PC-9 (cell line): ENCODE results near the gene MRPS27. TPM values are rescaled to one million over a fixed set of nuclear protein-coding genes. Genes with fewer than 3 reads are reported as not detected.

ENCODE experiments used
- BruUV-seq: library from RNA; stranded (reverse); fragments of 400-500 nt; replicated peaks from 2 replicates; lab custom pipeline; 2021; lab: Mats Ljungman, UMichigan
- CTCF ChIA-PET: fragments of 300-600 bp; sonication (Branson Sonifier 250); formaldehyde crosslinking; loops from one replicate; lab custom pipeline; 2022; ENCODE audit warnings: antibody characterized with exemption; lab: Charles Lee
- POLR2A ChIA-PET: fragments of 300-600 bp; sonication (Branson Sonifier 250); formaldehyde crosslinking; loops from one replicate; lab custom pipeline; 2022; ENCODE audit warnings: antibody characterized with exemption; ENCODE audit not compliant: unreplicated experiment; lab: Charles Lee
- DNase-seq, 2 experiments: peaks; one replicate each; pipeline versions ENCODE4 v3.0.0 to v3.0.0-alpha.2; 2015 to 2022; ENCODE audit warnings: mixed read lengths in 1 of 2
- H2AFZ ChIP-seq: fragments of 200-600 bp; sonication (generic); 2 replicates; pipeline ENCODE4 v1.8.1; 2017; ENCODE audit warnings: antibody characterized with exemption
- H3F3A ChIP-seq: fragments of 200-600 bp; sonication (generic); 2 replicates; pipeline ENCODE4 v1.8.1; 2017; ENCODE audit warnings: antibody characterized with exemption, mild to moderate bottlenecking, low read depth; ENCODE audit not compliant: insufficient read depth
- H3K27ac ChIP-seq: fragments of 200-600 bp; sonication (generic); 2 replicates; pipeline ENCODE4 v1.6.1; 2016; ENCODE audit warnings: mixed run types
- H3K27me3 ChIP-seq: fragments of 200-600 bp; sonication (generic); 2 replicates; pipeline ENCODE4 v1.6.1; 2016; ENCODE audit warnings: low read depth, mixed run types; ENCODE audit not compliant: insufficient read depth
- H3K36me3 ChIP-seq: fragments of 200-600 bp; sonication (generic); 2 replicates; pipeline ENCODE4 v1.6.1; 2016; ENCODE audit warnings: low read depth, mixed run types
- H3K4me1 ChIP-seq: fragments of 200-600 bp; sonication (generic); replicated peaks from 2 replicates; pipeline ENCODE4 v1.6.1; 2016; ENCODE audit warnings: mixed run types; ENCODE audit not compliant: insufficient read depth
- H3K4me2 ChIP-seq: fragments of 200-600 bp; sonication (generic); 2 replicates; pipeline ENCODE4 v1.6.1; 2017; ENCODE audit warnings: mixed run types
- H3K4me3 ChIP-seq: fragments of 200-600 bp; sonication (generic); 2 replicates; pipeline ENCODE4 v1.6.1; 2016; ENCODE audit warnings: mixed run types
- H3K79me2 ChIP-seq: fragments of 200-600 bp; sonication (generic); 2 replicates; pipeline ENCODE4 v1.6.1; 2017; ENCODE audit warnings: low read depth, mixed run types
- H3K9me2 ChIP-seq: fragments of 200-600 bp; sonication (generic); 2 replicates; pipeline ENCODE4 v1.8.1; 2017; ENCODE audit warnings: mild to moderate bottlenecking; ENCODE audit not compliant: insufficient read depth
- H3K9me3 ChIP-seq: fragments of 200-600 bp; sonication (generic); 2 replicates; pipeline ENCODE4 v1.8.1; 2016; ENCODE audit warnings: low read depth; ENCODE audit not compliant: insufficient read depth
- H4K20me1 ChIP-seq: fragments of 200-600 bp; sonication (generic); 2 replicates; pipeline ENCODE4 v1.8.1; 2017; ENCODE audit not compliant: insufficient read depth
- CTCF ChIP-seq: fragments of 200-600 bp; sonication (generic); conservative IDR thresholded peaks from 2 replicates; pipeline ENCODE4 v1.6.1; 2017; ENCODE audit warnings: mixed run types, antibody characterized with exemption, mild to moderate bottlenecking, moderate library complexity
- EZH2 ChIP-seq: fragments of 200-600 bp; sonication (generic); IDR thresholded peaks from 2 replicates; pipeline ENCODE4 v1.8.0; 2017; ENCODE audit warnings: antibody characterized with exemption, low read depth
- intact Hi-C: fragments of 100-400 bp; cut with micrococcal nuclease; formaldehyde crosslinking; loops from one replicate; pipeline ENCODE4 v1.10.0; 2022; ENCODE audit not compliant: unreplicated experiment
- total RNA-seq: library from RNA; stranded (reverse); gene quantifications from 2 replicates; pipeline ENCODE4 v1.2.3, GENCODE V29; 2021

Gene MRPS27
- total RNA-seq, 1 experiment from 2014 or later, result 71.0 TPM

GRCh38 chr5:72282878-72283277, 37.2 kb downstream of the MRPS27 start:
- CTCF ChIA-PET, result no interaction called here
- Histone ChIP-seq H3K9me2 (no peaks in the 10 kb centered on the region), H3K4me1 (peaks cover 19% of the 10 kb centered on the region), H2AFZ (no peak overlapping the region), H3K36me3 (peaks cover 9% of the 10 kb centered on the region; the same call in 1 of the 2 replicates), H3K79me2 (no peaks in the 10 kb centered on the region), H3K27ac (peak overlapping the region; percentile 81), H3K9me3 (no peaks in the 10 kb centered on the region), H3K4me2 (no peak overlapping the region), H4K20me1 (no peaks in the 10 kb centered on the region), H3K4me3 (no peak overlapping the region), H3K27me3 (no peaks in the 10 kb centered on the region), H3F3A (no peaks in the 10 kb centered on the region)
- TF ChIP-seq CTCF, result no peak
- DNase-seq, result no peak
- BruUV-seq, result no TSS peak
- intact Hi-C loops, result no loop called here
- POLR2A ChIA-PET, result no interaction called here

- peak overlapping the region; percentile 81 for H3K27ac ChIP-seq
- H3K9me2 ChIP-seq, result no peaks in the 10 kb centered on the region
- no peaks in the 10 kb centered on the region for H3K79me2 ChIP-seq
- H4K20me1 ChIP-seq, result no peaks in the 10 kb centered on the region
- H3K4me1 ChIP-seq, result peaks cover 19% of the 10 kb centered on the region
- no peak overlapping the region for H3K4me3 ChIP-seq
- POLR2A ChIA-PET, result no interaction called here
- CTCF ChIA-PET, result no interaction called here
- no peak overlapping the region for H2AFZ ChIP-seq
- peaks cover 13% of the 10 kb centered on the region; the same call in 1 of the 2 replicates for H3K36me3 ChIP-seq
- H3K4me2 ChIP-seq, result peak overlapping the region; percentile 48
- no TSS peak for BruUV-seq
- no peaks in the 10 kb centered on the region for H3K27me3 ChIP-seq
- intact Hi-C loops, result no loop called here
- DNase-seq, result no peak
- H3K9me3 ChIP-seq, result no peaks in the 10 kb centered on the region
- H3F3A ChIP-seq, result no peaks in the 10 kb centered on the region
- no peak for TF ChIP-seq EZH2
These were observed 38.1 kb downstream of the MRPS27 start for GRCh38 chr5:72281764-72282499.

- Histone ChIP-seq H3K4me1 (peaks cover 19% of the 10 kb centered on the region), H3K9me2 (no peaks in the 10 kb centered on the region), H3K79me2 (0 out of 2 replicates have a peak, but pooled peaks cover under 1% of the 10 kb centered on the region), H3K27ac (peak overlapping the region; percentile 81), H3K9me3 (no peaks in the 10 kb centered on the region; the same call in 1 of the 2 replicates), H2AFZ (no peak overlapping the region), H3K4me2 (no peak overlapping the region), H3K27me3 (no peaks in the 10 kb centered on the region), H4K20me1 (no peaks in the 10 kb centered on the region), H3F3A (no peaks in the 10 kb centered on the region), H3K4me3 (no peak overlapping the region), H3K36me3 (peaks cover 14% of the 10 kb centered on the region; the same call in 1 of the 2 replicates)
- CTCF ChIA-PET, result interaction anchor here (1.1 kb wide), 1 partner anchor 26 kb away, joined by 3 read pairs; no protein-coding TSS in a partner anchor
- no peak for DNase-seq
- intact Hi-C loops, result no loop called here
- no peak for TF ChIP-seq EZH2
- TF ChIP-seq CTCF, result no peak
- no TSS peak for BruUV-seq
- POLR2A ChIA-PET, result no interaction called here
These were observed 38.6 kb downstream of the MRPS27 start for GRCh38 chr5:72281430-72281763.
